GM23248 (cell line): ENCODE measurements around the gene MYO10.

Source experiments
- EZH2 ChIP-seq: fragments of 200-600 bp; sonication (generic); IDR thresholded peaks from 2 replicates; pipeline ENCODE4 v1.6.1; 2018; ENCODE audit warnings: antibody characterized with exemption, mild to moderate bottlenecking; ENCODE audit not compliant: insufficient read depth, poor library complexity, severe bottlenecking
- EZH2phosphoT487 ChIP-seq: fragments of 200-600 bp; sonication (generic); IDR thresholded peaks from 2 replicates; pipeline ENCODE4 v1.6.1; 2018; ENCODE audit warnings: antibody characterized with exemption, moderate library complexity, mild to moderate bottlenecking, low read depth; ENCODE audit not compliant: insufficient read depth

- TF ChIP-seq EZH2 (no peak), EZH2phosphoT487 (no peak)
These were observed 6.3 kb downstream of the MYO10 start for GRCh38 chr5:16929831-16930230.
